ENCODE results near the gene HDGFL3. TPM values are rescaled to one million over a fixed set of nuclear protein-coding genes. Genes with fewer than 3 reads are reported as not detected.

The HDGFL3 gene
- total RNA-seq, 1 donor from 2014 or later: 27.7 TPM

DNA sequence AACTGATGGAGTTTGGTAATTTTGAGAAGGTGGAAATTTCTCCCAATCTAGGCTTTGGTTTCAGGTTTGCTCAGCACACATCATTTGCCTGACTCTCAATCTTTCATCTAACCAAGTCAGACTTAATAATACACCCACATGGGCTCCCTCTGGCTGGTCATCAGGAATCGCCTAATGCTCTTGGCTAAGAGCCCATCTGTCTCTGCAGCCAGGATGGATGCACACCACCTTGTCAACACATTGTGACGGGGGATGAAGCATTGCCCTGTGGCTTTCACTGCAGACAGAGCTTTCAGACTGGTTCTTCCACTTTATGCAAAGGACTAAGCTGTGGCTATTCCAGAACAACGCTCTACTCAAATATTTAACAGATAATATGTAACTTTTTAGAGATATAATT, 3.0 kb upstream of the HDGFL3 start:
- intact Hi-C loops (cut with DNase I): no loop called here
- no peaks in the 10 kb centered on the region for H3K36me3 ChIP-seq
- no peak overlapping the region for H3K4me3 ChIP-seq
- no peak for DNase-seq (ENCODE audit: extremely low spot score in 2 of 2)
- H3K4me1 ChIP-seq: peaks cover 12% of the 10 kb centered on the region
- no peak overlapping the region for H3K27ac ChIP-seq
- H3K9me3 ChIP-seq: no peaks in the 10 kb centered on the region
- H3K27me3 ChIP-seq: no peaks in the 10 kb centered on the region
- no peak for TF ChIP-seq POLR2AphosphoS5 (IDR thresholded peaks at IDR 0.05; ENCODE audit: insufficient read depth in 1 of 2, low read depth in 1 of 2)
- TF ChIP-seq, protein P1, sequence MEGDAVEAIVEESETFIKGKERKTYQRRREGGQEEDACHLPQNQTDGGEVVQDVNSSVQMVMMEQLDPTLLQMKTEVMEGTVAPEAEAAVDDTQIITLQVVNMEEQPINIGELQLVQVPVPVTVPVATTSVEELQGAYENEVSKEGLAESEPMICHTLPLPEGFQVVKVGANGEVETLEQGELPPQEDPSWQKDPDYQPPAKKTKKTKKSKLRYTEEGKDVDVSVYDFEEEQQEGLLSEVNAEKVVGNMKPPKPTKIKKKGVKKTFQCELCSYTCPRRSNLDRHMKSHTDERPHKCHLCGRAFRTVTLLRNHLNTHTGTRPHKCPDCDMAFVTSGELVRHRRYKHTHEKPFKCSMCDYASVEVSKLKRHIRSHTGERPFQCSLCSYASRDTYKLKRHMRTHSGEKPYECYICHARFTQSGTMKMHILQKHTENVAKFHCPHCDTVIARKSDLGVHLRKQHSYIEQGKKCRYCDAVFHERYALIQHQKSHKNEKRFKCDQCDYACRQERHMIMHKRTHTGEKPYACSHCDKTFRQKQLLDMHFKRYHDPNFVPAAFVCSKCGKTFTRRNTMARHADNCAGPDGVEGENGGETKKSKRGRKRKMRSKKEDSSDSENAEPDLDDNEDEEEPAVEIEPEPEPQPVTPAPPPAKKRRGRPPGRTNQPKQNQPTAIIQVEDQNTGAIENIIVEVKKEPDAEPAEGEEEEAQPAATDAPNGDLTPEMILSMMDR (IDR thresholded peaks at IDR 0.05): no peak
- TF ChIP-seq POLR2A (IDR thresholded peaks at IDR 0.05): no peak

DNA sequence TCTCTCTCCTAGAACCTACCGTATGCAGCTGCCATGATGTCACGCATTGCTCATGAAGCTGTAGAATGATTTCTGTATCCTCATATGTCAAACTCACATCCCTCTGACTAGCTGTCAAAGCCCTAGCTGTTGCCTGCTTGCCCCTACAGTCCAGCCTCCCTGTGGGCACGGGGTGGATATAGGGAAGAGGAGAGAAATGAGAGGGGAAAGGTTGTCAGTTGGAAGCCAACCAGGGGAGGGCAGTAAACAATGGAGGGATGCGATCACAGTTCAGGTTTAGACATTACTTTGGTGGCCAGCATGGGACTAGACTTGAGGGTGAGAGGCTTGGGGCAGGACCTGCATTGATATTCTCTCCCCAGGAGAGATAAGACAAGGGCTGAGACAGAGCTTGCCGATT, 1.7 kb upstream of the HDGFL3 start:
- H3K9me3 ChIP-seq: no peaks in the 10 kb centered on the region
- H3K36me3 ChIP-seq: no peaks in the 10 kb centered on the region
- no peak for DNase-seq (ENCODE audit: extremely low spot score in 2 of 2)
- TF ChIP-seq POLR2A (IDR thresholded peaks at IDR 0.05) (no peak), POLR2AphosphoS5 (IDR thresholded peaks at IDR 0.05; ENCODE audit: insufficient read depth in 1 of 2, low read depth in 1 of 2) (no peak)
- TF ChIP-seq, protein P1 (IDR thresholded peaks at IDR 0.05): no peak
- intact Hi-C loops (cut with DNase I): no loop called here
- no peak overlapping the region for H3K4me3 ChIP-seq
- H3K27me3 ChIP-seq: no peaks in the 10 kb centered on the region
- peaks cover 14% of the 10 kb centered on the region for H3K4me1 ChIP-seq
- no peak overlapping the region for H3K27ac ChIP-seq

DNA sequence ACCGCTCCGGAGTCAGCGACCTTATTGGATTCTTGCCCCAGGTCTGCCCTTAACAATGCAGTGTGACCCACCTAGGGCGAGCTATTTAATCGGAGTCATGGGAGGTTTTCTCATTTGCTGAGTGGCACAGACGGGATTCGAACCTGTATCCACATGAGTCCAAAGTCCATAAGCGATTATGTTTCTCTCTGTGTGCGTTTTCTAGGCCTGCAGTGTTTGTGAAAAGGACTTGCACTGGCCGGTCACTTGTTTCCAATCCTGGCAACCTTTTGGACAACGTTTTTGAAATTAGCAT, 691 bp upstream of the HDGFL3 start:
- H3K9me3 ChIP-seq: no peaks in the 10 kb centered on the region
- peaks cover 14% of the 10 kb centered on the region for H3K4me1 ChIP-seq
- H3K27ac ChIP-seq: peak overlapping the region; percentile 91
- TF ChIP-seq POLR2A (IDR thresholded peaks at IDR 0.05) (no peak), POLR2AphosphoS5 (IDR thresholded peaks at IDR 0.05; ENCODE audit: insufficient read depth in 1 of 2, low read depth in 1 of 2) (no peak)
- TF ChIP-seq, protein P1 (IDR thresholded peaks at IDR 0.05): no peak
- no peaks in the 10 kb centered on the region for H3K27me3 ChIP-seq
- DNase-seq (ENCODE audit: extremely low spot score in 2 of 2): no peak
- H3K36me3 ChIP-seq: no peaks in the 10 kb centered on the region
- peak overlapping the region; percentile 85 to 88 for H3K4me3 ChIP-seq
- intact Hi-C loops (cut with DNase I): no loop called here

DNA sequence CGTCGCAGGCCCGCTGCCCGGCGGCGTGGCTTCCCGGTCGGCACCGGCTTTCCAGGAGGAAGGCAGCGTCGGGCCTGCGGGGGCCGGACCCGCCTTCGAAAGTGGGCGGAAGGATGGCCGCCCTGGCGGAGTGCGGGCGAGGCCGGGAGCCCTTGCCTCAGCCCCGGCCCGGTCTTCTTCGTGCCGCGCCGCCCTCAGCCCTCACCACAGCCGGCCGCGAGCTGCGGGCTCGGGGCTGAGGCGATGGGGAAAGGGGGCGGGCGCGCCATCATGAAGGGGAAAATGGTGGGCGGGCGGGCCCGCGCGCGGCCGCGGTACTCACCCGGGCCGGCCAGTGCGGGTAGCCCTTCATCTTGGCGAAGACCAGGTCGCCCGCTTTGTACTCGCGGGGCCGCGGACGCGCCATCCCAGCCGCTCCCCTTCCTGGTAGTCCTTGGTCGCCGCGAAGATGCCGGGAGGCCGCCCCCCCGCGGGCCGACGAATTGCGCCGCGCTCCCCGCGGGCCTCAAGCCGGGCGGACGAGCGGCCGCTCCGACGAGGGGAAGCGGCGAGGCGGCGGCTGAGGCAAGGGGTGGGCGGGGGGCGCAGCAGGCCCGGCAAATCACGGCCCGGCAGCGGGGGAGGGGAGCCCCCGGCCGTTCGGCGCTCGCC, 489 bp downstream of the HDGFL3 start:
- Histone ChIP-seq H3K36me3 (no peaks in the 10 kb centered on the region), H3K4me3 (peak overlapping the region; percentile 85 to 88), H3K9me3 (no peaks in the 10 kb centered on the region), H3K4me1 (peaks cover 21% of the 10 kb centered on the region), H3K27me3 (no peaks in the 10 kb centered on the region), H3K27ac (peak overlapping the region; percentile 91)
- peak in 1 of 2 donors; percentile 24 for TF ChIP-seq POLR2AphosphoS5 (IDR thresholded peaks at IDR 0.05; ENCODE audit: insufficient read depth in 1 of 2, low read depth in 1 of 2)
- TF ChIP-seq, protein P1 (IDR thresholded peaks at IDR 0.05): no peak
- DNase-seq (ENCODE audit: extremely low spot score in 2 of 2): no peak
- intact Hi-C loops (cut with DNase I): loop anchor here (2.0 kb wide), 1 partner anchor 140 kb away; the partner anchor contains the start of gene BTBD1

DNA sequence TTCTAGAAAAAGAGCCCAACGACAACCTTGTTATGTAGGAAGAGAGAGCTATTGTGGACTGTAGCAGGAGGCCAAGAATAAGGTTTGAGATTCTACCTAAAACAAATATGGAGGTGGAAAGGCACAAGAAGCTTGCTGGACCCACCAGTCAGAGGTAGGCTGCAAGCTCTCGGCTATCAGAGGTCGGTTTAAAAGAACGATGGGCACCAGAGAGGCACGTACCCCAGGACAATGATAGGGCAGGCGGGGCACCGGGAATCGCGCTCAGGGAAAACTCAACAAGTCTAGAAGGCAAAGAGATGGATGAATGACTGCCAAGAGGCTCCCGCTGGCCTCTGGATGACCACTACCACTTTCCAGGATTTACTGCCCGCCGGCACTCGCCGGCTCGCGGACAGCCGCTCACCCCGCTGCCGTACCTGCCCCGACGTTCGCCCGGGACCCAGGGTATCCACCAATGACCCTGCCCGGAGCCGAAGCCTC, 1.1 kb downstream of the HDGFL3 start:
- intact Hi-C loops (cut with DNase I): loop anchor here (2.0 kb wide), 1 partner anchor 140 kb away; the partner anchor contains the start of gene BTBD1
- TF ChIP-seq POLR2A (IDR thresholded peaks at IDR 0.05) (no peak), POLR2AphosphoS5 (IDR thresholded peaks at IDR 0.05; ENCODE audit: insufficient read depth in 1 of 2, low read depth in 1 of 2) (no peak)
- TF ChIP-seq, protein P1 (IDR thresholded peaks at IDR 0.05): no peak
- H3K4me3 ChIP-seq: peak overlapping the region; percentile 85 to 88
- H3K27ac ChIP-seq: peak overlapping the region; percentile 91
- H3K36me3 ChIP-seq: no peaks in the 10 kb centered on the region
- H3K4me1 ChIP-seq: peaks cover 21% of the 10 kb centered on the region
- H3K27me3 ChIP-seq: no peaks in the 10 kb centered on the region
- H3K9me3 ChIP-seq: no peaks in the 10 kb centered on the region
- no peak for DNase-seq (ENCODE audit: extremely low spot score in 2 of 2)
